Stimulated activated CD4-positive, alpha-beta T cell treated with anti-CD3 and anti-CD28 coated beads, Interleukin-1b, Interleukin-23, amount 100 ng/mL, for 48 hours (primary cell): ENCODE results near the gene CROCC.

Experiments
- DNase-seq: peaks from one replicate; pipeline ENCODE4 v3.0.0-alpha.2; 2020

CROCC gene

GRCh38 chr1:17017435-17017834 lies 95.7 kb downstream of the CROCC start:
- DNase-seq = no peak

DNA sequence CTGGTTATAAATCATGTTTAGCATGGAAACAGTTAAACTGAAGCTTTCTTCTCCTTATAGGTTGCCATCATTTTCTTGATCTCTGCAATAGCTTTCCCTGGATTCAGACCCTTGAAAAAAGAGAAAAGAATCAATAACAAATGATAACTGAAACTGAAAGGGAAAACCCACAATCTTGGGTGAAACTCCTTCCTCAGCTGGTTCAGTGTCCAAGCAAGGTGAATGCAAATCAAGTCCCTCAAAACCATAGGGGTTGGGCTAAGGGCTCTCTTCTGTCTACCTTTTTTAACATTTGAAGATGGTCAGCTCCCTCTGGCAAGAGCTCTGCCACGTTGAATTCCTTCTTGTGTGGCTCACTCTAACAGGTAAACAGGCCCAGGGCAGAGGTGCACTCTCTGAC lies 97.1 kb downstream of the CROCC start:
- no peak for DNase-seq

DNA sequence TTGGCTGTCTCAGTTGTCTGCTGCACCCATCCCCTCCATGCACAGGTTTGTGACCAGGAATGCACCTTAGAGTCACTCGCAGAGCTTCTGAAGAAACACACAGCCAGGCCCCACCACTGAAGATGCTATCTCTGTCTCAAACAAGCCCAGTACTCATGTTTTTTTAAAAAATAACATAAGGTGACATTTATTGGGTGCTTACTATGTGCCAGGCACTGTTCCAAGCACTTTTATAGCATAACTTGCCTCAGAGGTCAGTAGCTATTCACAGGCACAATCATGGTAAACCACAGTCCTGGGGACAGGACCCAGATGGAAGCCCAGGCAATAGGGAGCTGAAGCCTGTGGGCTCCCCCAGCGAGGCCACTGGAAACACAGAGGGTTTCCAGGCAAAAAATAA lies 98.8 kb downstream of the CROCC start:
- no peak for DNase-seq

GRCh38 chr1:17021896-17022295 lies 100.2 kb downstream of the CROCC start:
- DNase-seq = no peak
